22Rv1 (cell line): ENCODE measurements around the gene SCTR.

Experiments
- H3K27ac ChIP-seq: fragments of 450-650 bp; 2 replicates; pipeline ENCODE4 v1.5.1; 2017
- CTCF ChIP-seq: fragments of 450-650 bp; IDR thresholded peaks from 2 replicates; pipeline ENCODE4 v1.5.1; 2017; ENCODE audit warnings: mild to moderate bottlenecking
- ZFX ChIP-seq: fragments of 450-650 bp; IDR thresholded peaks from 2 replicates; pipeline ENCODE4 v1.6.1; 2017; ENCODE audit warnings: antibody characterized with exemption, borderline replicate concordance

The SCTR gene

DNA sequence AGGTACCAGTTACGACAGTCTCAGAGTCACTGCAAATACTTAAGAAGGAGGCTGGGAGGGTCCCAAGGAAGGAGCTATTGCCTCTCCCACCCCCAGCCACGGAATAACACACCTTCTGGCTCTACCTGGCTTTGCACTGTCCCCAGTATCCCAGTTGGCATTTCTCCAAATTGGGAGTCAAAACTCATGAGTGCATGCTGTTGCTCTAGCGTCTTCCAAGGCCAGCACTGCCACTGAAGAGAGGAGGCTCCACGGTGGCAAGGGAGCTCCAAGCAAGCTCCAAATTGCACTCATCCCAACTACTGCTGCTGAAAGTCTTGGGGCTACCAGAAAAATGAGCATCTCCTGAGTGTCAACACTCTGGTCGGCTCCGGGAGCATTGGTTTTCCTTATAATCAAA lies 1.6 kb downstream of the SCTR start:
- H3K27ac ChIP-seq, result no peak overlapping the region
- no peak for TF ChIP-seq CTCF

GRCh38 chr2:119521433-119522050 lies 2.7 kb downstream of the SCTR start:
- TF ChIP-seq ZFX, result no peak
- no peak for TF ChIP-seq CTCF
- H3K27ac ChIP-seq, result no peak overlapping the region

GRCh38 chr2:119520696-119521432 lies 3.4 kb downstream of the SCTR start:
- no peak for TF ChIP-seq CTCF
- TF ChIP-seq ZFX, result no peak
- no peak overlapping the region for H3K27ac ChIP-seq

DNA sequence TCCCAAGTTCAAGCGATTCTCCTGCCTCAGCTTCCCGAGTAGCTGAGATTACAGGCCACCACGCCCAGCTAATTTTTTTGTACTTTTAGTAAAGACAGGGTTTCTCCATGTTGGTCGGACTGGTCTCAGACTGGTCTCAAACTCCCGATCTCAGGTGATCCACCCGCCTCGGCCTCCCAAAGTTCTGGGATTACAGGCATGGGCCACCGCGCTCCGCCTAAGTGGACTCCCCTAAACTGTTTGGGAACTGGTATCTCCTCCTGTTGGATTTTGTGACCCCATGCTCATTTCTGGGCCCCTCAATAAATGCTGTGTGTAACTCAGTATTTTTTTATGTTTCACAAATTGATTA lies 5.2 kb downstream of the SCTR start:
- H3K27ac ChIP-seq, result no peak overlapping the region
- TF ChIP-seq CTCF (no peak), ZFX (no peak)

DNA sequence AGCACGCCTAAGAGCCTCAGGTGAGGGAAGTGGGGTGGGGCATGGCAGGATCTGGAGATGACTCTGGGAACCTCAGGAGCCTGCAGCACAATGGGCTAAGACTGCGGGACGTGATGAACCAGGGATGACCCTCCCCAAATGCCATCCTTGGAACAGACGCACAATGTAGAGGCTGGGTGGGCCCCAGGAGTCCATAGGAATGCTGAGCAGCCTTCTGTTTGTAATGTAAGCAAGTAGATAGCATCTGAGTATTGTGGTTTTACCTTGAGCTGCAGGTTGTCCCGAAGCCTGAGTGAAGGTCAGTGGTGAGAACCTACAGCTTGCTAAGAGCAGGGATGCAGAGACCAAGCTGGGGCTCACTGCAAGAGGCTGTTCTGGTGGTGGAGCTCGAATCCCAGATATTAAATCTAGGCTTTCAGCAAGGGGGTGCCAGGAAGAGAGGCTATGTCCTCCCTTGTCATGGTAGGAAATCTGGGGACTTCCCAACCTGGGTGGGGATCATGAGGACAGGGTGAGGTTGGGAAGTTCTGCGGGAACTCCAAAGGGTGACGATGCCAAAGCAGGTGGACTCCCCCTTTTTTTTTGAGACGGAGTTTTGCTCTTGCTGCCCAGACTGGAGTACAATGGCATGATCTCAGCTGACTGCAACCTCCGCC lies 5.8 kb downstream of the SCTR start:
- TF ChIP-seq CTCF (no peak), ZFX (no peak)
- H3K27ac ChIP-seq, result no peak overlapping the region

GRCh38 chr2:119517433-119517832 lies 6.8 kb downstream of the SCTR start:
- TF ChIP-seq CTCF (peak; percentile 73), ZFX (no peak)
- no peak overlapping the region for H3K27ac ChIP-seq

DNA sequence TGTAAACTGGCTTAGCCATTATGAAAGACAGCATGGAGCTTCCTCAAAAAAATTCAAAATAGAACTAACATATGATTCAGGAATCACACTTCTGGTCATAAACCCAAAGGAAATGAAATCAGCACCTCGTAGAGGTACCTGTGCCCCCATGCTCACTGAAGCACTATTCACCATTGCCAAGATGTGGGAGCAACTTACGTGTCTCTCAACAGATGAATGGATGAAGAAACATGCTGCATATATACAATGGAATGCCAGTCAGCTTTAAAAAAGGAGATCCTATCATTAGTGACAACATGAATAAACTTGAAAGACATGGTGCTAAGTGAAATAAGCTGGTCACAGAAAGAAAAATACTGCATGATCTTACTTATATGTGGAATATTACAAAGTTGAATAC lies 8.2 kb downstream of the SCTR start:
- H3K27ac ChIP-seq, result no peak overlapping the region
- TF ChIP-seq CTCF, result no peak
